ENCODE results near the gene MAP3K7CL. TPM values are rescaled to one million over a fixed set of nuclear protein-coding genes. Genes with fewer than 3 reads are reported as not detected.

The MAP3K7CL gene
- total RNA-seq, 2 donors from 2014 or later, result 1.7 to 15.5 TPM

- TF ChIP-seq, protein P1, sequence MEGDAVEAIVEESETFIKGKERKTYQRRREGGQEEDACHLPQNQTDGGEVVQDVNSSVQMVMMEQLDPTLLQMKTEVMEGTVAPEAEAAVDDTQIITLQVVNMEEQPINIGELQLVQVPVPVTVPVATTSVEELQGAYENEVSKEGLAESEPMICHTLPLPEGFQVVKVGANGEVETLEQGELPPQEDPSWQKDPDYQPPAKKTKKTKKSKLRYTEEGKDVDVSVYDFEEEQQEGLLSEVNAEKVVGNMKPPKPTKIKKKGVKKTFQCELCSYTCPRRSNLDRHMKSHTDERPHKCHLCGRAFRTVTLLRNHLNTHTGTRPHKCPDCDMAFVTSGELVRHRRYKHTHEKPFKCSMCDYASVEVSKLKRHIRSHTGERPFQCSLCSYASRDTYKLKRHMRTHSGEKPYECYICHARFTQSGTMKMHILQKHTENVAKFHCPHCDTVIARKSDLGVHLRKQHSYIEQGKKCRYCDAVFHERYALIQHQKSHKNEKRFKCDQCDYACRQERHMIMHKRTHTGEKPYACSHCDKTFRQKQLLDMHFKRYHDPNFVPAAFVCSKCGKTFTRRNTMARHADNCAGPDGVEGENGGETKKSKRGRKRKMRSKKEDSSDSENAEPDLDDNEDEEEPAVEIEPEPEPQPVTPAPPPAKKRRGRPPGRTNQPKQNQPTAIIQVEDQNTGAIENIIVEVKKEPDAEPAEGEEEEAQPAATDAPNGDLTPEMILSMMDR (IDR thresholded peaks at IDR 0.05), result no peak
- no peaks in the 10 kb centered on the region for H3K27me3 ChIP-seq
- peaks cover 0 to 20% of the 10 kb centered on the region in 2 donors for H3K4me1 ChIP-seq
- no peak overlapping the region for H3K4me3 ChIP-seq
- H3K9me3 ChIP-seq, result no peaks in the 10 kb centered on the region
- no peaks in the 10 kb centered on the region for H3K36me3 ChIP-seq
- H3K27ac ChIP-seq, result no peak overlapping the region
- no peak for DNase-seq (ENCODE audit: low spot score)
Measured at GRCh38 chr21:29172282-29172681, 41.8 kb downstream of the MAP3K7CL start.

DNA sequence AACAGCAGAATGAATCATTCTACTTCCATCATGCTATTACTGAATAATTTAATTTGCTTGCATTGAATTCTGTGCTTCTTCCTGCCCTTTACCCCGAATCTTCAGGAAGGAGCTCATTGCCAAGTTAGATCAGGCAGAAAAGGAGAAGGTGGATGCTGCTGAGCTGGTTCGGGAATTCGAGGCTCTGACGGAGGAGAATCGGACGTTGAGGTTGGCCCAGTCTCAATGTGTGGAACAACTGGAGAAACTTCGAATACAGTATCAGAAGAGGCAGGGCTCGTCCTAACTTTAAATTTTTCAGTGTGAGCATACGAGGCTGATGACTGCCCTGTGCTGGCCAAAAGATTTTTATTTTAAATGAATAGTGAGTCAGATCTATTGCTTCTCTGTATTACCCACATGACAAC is 44.2 kb downstream of the MAP3K7CL start:
- no peak overlapping the region for H3K4me3 ChIP-seq
- H3K36me3 ChIP-seq, result no peaks in the 10 kb centered on the region
- H3K4me1 ChIP-seq, result peaks cover 0 to 20% of the 10 kb centered on the region in 2 donors
- DNase-seq (ENCODE audit: low spot score), result no peak
- TF ChIP-seq, protein P1 (IDR thresholded peaks at IDR 0.05), result no peak
- H3K27me3 ChIP-seq, result no peaks in the 10 kb centered on the region
- peak overlapping the region in 1 of 2 donors; percentile 25 for H3K27ac ChIP-seq
- no peaks in the 10 kb centered on the region for H3K9me3 ChIP-seq

DNA sequence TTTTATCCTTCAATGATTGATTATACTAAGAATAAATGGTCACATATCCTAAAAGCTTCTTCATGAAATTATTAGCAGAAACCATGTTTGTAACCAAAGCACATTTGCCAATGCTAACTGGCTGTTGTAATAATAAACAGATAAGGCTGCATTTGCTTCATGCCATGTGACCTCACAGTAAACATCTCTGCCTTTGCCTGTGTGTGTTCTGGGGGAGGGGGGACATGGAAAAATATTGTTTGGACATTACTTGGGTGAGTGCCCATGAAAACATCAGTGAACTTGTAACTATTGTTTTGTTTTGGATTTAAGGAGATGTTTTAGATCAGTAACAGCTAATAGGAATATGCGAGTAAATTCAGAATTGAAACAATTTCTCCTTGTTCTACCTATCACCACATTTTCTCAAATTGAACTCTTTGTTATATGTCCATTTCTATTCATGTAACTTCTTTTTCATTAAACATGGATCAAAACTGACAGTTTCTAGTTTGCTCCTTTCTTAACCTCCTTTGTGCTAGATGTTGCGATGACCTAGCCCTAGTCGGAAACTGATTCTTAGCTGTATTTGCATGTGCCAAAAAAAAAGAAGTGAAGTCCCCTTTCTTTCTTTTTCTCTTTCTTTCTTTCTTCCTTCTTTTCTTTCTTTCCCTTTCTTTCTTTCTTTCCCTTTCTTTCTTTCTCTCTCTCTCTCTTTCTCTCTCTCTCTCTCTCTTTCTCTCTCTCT is 45.1 kb downstream of the MAP3K7CL start:
- H3K4me3 ChIP-seq, result no peak overlapping the region
- H3K4me1 ChIP-seq, result peaks cover 0 to 20% of the 10 kb centered on the region in 2 donors
- H3K27ac ChIP-seq, result peak overlapping the region in 1 of 2 donors; percentile 1
- H3K9me3 ChIP-seq, result no peaks in the 10 kb centered on the region
- TF ChIP-seq, protein P1 (IDR thresholded peaks at IDR 0.05), result no peak
- H3K27me3 ChIP-seq, result no peaks in the 10 kb centered on the region
- no peak for DNase-seq (ENCODE audit: low spot score)
- no peaks in the 10 kb centered on the region for H3K36me3 ChIP-seq

DNA sequence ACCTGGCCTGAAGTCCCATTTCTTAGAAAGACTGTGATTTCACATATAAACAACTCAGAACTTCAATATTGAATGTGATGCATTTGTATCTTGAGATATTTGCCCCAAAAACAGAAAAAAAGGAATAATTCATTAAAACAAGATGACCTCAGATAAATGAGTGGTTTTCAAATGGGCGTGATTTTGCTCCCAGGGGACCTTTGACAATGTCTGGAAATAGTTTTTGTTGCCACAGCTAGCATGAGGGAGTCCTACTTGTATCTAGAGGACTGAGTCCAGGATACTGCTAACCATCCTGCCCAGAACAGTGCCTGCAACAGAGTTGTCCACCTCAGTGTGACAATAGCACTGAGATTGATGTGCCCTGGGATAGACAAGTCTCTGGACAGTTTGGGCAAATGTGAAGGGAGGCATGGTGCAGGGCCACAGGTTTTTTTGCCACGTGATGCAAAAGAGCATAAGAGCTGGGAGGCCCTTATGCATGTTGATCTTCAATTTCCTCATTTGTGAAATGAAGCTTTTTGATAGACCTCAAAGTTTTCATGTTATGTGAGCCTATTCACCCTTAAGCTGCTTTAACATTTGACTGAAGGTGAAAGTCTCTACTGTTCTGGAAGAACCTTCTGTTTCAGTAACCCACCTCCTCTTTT is 46.2 kb downstream of the MAP3K7CL start:
- Histone ChIP-seq H3K4me1 (peaks cover 0 to 24% of the 10 kb centered on the region in 2 donors), H3K27ac (no peak overlapping the region), H3K27me3 (no peaks in the 10 kb centered on the region), H3K9me3 (no peaks in the 10 kb centered on the region), H3K4me3 (no peak overlapping the region), H3K36me3 (no peaks in the 10 kb centered on the region)
- TF ChIP-seq, protein P1 (IDR thresholded peaks at IDR 0.05), result no peak
- DNase-seq (ENCODE audit: low spot score), result no peak

GRCh38 chr21:29177800-29178199 is 47.4 kb downstream of the MAP3K7CL start:
- Histone ChIP-seq H3K27ac (no peak overlapping the region), H3K9me3 (no peaks in the 10 kb centered on the region), H3K4me1 (peaks cover 0 to 34% of the 10 kb centered on the region in 2 donors), H3K27me3 (no peaks in the 10 kb centered on the region), H3K36me3 (no peaks in the 10 kb centered on the region), H3K4me3 (no peak overlapping the region)
- no peak for DNase-seq (ENCODE audit: low spot score)
- TF ChIP-seq, protein P1 (IDR thresholded peaks at IDR 0.05), result no peak

Measured in right atrium auricular region (tissue), 2 donors.